Endothelial cell of umbilical vein (primary cell): ENCODE results near the gene GIPC1. TPM values are rescaled to one million over a fixed set of nuclear protein-coding genes. Genes with fewer than 3 reads are reported as not detected.

ENCODE experiments used
- BruUV-seq: library from RNA; stranded (reverse); fragments of 400-500 nt; replicated peaks from 2 replicates; lab custom pipeline; 2021; lab: Mats Ljungman, UMichigan
- CTCF ChIA-PET: fragments of 300-600, 350-600 bp; sonication (Branson Sonifier 250); formaldehyde crosslinking; loops from one replicate; lab custom pipeline; 2021; ENCODE audit warnings: antibody characterized with exemption, inconsistent platforms; lab: Charles Lee
- POLR2A ChIA-PET: fragments of 300-600, 350-600 bp; sonication (Branson Sonifier 250); formaldehyde crosslinking; loops from one replicate; lab custom pipeline; 2021; ENCODE audit warnings: antibody characterized with exemption, inconsistent platforms; lab: Charles Lee
- DNase-seq: peaks from one replicate; pipeline ENCODE4 v3.0.0-alpha.2; 2011; ENCODE audit warnings: low read depth, low spot score
- FAIRE-seq: peaks from 2 replicates; lab custom pipeline; 2011; peaks lifted over from hg19 to GRCh38; lab: Jason Lieb, UNC
- H2AFZ ChIP-seq: 2 replicates; pipeline ENCODE4 v1.6.0; 2012; ENCODE audit warnings: low read depth, low read length, control low read depth, inconsistent platforms
- H3K27ac ChIP-seq: 2 replicates; pipeline ENCODE4 v1.5.1; 2011; ENCODE audit warnings: low read depth, mild to moderate bottlenecking, control low read depth, low read length, moderate library complexity; ENCODE audit not compliant: insufficient read depth
- H3K27me3 ChIP-seq, 2 experiments: 2 replicates each; pipeline versions ENCODE4 v1.6.0 to v1.6.1; 2011; ENCODE audit warnings: low read length in 2 of 2, mixed read lengths in 1 of 2; ENCODE audit not compliant: control insufficient read depth in 2 of 2, insufficient read depth in 2 of 2
- H3K36me3 ChIP-seq, 2 experiments: 2 replicates in 1 of 2; 3 replicates in 1 of 2; pipeline ENCODE4 v1.5.1; 2011; ENCODE audit warnings: low read length in 2 of 2, mild to moderate bottlenecking in 1 of 2, moderate library complexity in 1 of 2; ENCODE audit not compliant: control insufficient read depth in 2 of 2, insufficient read depth in 2 of 2; ENCODE audit errors: extremely low read depth in 1 of 2
- H3K4me1 ChIP-seq: 3 replicates; pipeline ENCODE4 v1.5.1; 2011; ENCODE audit warnings: mild to moderate bottlenecking, low read length; ENCODE audit not compliant: control insufficient read depth, insufficient read depth; ENCODE audit errors: extremely low read depth
- H3K4me2 ChIP-seq: 2 replicates; pipeline ENCODE4 v1.6.1; 2011; ENCODE audit warnings: low read length, control low read depth, mixed read lengths; ENCODE audit not compliant: insufficient read depth
- H3K4me3 ChIP-seq, 3 experiments: fragments of 200-600 bp in 1 of 3; sonication (generic), shearing (Covaris generic) in 1 of 3; replicated peaks in 1 of 3; 2 replicates each; pipeline ENCODE4 v1.5.1; 2011 to 2016; ENCODE audit warnings: control low read depth in 3 of 3, low read length in 3 of 3, mild to moderate bottlenecking in 2 of 3, inconsistent platforms in 1 of 3, low read depth in 1 of 3, moderate library complexity in 1 of 3; ENCODE audit not compliant: insufficient read depth in 1 of 3
- H3K79me2 ChIP-seq: 2 replicates; pipeline ENCODE4 v1.6.0; 2012; ENCODE audit warnings: low read length, inconsistent platforms; ENCODE audit not compliant: control insufficient read depth, insufficient read depth
- H3K9ac ChIP-seq: replicated peaks from 2 replicates; pipeline ENCODE3; 2011; ENCODE audit warnings: low read length, control low read depth; ENCODE audit not compliant: insufficient read depth; ENCODE audit errors: extremely low read depth
- H3K9me1 ChIP-seq: replicated peaks from 3 replicates; pipeline ENCODE4 v1.6.0; 2011; ENCODE audit warnings: mild to moderate bottlenecking, low read length; ENCODE audit not compliant: control insufficient read depth, insufficient read depth; ENCODE audit errors: extremely low read depth
- H3K9me3 ChIP-seq: replicated peaks from 2 replicates; pipeline ENCODE4 v1.5.1; 2012; ENCODE audit warnings: low read length, inconsistent platforms; ENCODE audit not compliant: control insufficient read depth, insufficient read depth
- H4K20me1 ChIP-seq: replicated peaks from 2 replicates; pipeline ENCODE3; 2011; ENCODE audit warnings: mild to moderate bottlenecking, low read length; ENCODE audit not compliant: control insufficient read depth, insufficient read depth; ENCODE audit errors: extremely low read depth
- CTCF ChIP-seq, 2 donors: IDR thresholded peaks; 1 replicate in 1 of 2; 2 replicates in 1 of 2; pipeline ENCODE4 v1.5.1; 2011; ENCODE audit warnings: low read length in 2 of 2, mild to moderate bottlenecking in 2 of 2, moderate library complexity in 2 of 2, control low read depth in 1 of 2, inconsistent platforms in 1 of 2, low read depth in 1 of 2; ENCODE audit not compliant: insufficient read depth in 1 of 2; ENCODE audit errors: extremely low read depth in 1 of 2
- EZH2 ChIP-seq: IDR thresholded peaks from 2 replicates; pipeline ENCODE4 v1.6.1; 2012; ENCODE audit warnings: borderline replicate concordance, low read depth, mild to moderate bottlenecking, moderate library complexity, low read length, inconsistent platforms; ENCODE audit not compliant: severe bottlenecking
- FOS ChIP-seq: IDR thresholded peaks from 2 replicates; pipeline ENCODE4 v1.6.1; 2011; ENCODE audit warnings: mild to moderate bottlenecking, low read length, moderate library complexity, borderline replicate concordance; ENCODE audit not compliant: insufficient read depth
- GATA2 ChIP-seq: IDR thresholded peaks from 2 replicates; pipeline ENCODE4 v1.7.0; 2011; ENCODE audit warnings: low read depth, mild to moderate bottlenecking, moderate library complexity, mixed read lengths, low read length; ENCODE audit not compliant: insufficient read length, insufficient read depth
- JUN ChIP-seq: IDR thresholded peaks from 2 replicates; pipeline ENCODE4 v1.6.1; 2011; ENCODE audit warnings: borderline replicate concordance, low read depth; ENCODE audit not compliant: insufficient read length, insufficient read depth
- MYC ChIP-seq: IDR thresholded peaks from one replicate; pipeline ENCODE4 v1.6.1; 2011; ENCODE audit warnings: mild to moderate bottlenecking, low read depth, low read length
- POLR2A ChIP-seq: IDR thresholded peaks from 2 replicates; pipeline ENCODE4 v1.6.1; 2012; ENCODE audit warnings: low read depth, mild to moderate bottlenecking, control low read depth, low read length
- dilution Hi-C: fragments of 300-500 bp; cut with MboI; formaldehyde crosslinking; loops from one replicate; pipeline ENCODE4 v1.15.0; 2019; ENCODE audit warnings: low sequenced_read_pairs; ENCODE audit not compliant: extremely low pct_ligation_motif_present
- intact Hi-C: fragments of 100-400 bp; cut with micrococcal nuclease; formaldehyde crosslinking; loops from one replicate; pipeline ENCODE4 v1.10.0; 2022
- polyA plus RNA-seq, 4 experiments: library from polyadenylated mRNA; depleted of rRNA in 3 of 4; stranded (reverse) in 3 of 4; unstranded in 1 of 4; fragments of >200 nt; gene quantifications; 2 replicates each; pipeline versions ENCODE4 v1.2.1 to v1.2.3, GENCODE V29; 2011 to 2012; ENCODE audit warnings: missing spikeins in 1 of 4
- total RNA-seq: library from RNA; stranded (reverse); gene quantifications from 2 replicates; pipeline ENCODE4 v1.2.3, GENCODE V29; 2021
- TF ChIP-seq, protein P1 (sequence below): IDR thresholded peaks from 2 replicates; pipeline ENCODE4 v1.6.1; 2011; ENCODE audit not compliant: insufficient read depth, insufficient read length

Gene GIPC1
- total and polyA plus RNA-seq, 2 donors (not counting 3 experiments of a cell fraction or from before 2014, with no cell fraction given), result 108 to 141 TPM

DNA sequence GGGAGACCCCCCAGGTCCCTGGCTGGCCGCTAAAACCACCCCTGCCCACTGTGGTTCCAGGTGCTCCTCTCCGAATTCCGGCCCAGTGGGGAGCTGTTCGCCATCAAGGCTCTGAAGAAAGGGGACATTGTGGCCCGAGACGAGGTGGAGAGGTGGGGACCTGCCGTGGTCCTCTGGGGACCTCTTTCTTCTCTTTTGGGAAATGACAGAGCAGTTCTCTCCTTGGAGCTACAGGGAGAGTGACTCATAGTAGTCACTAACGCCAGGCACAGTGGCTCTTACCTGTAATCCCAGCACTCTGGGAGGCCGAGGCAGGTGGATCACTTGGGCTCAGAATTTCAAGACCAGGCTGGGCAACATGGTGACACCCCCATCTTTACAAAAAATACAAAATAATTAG, 28.1 kb downstream of the GIPC1 start:
- Histone ChIP-seq H3K27me3 (no peaks in the 10 kb centered on the region), H3K9me3 (no peaks in the 10 kb centered on the region), H3K27ac (no peak overlapping the region), H3K36me3 (peaks cover 18 to 42% of the 10 kb centered on the region in 2 experiments), H3K4me2 (no peak overlapping the region), H4K20me1 (no peaks in the 10 kb centered on the region), H3K9me1 (no peaks in the 10 kb centered on the region), H3K79me2 (no peaks in the 10 kb centered on the region), H3K4me1 (no peaks in the 10 kb centered on the region), H3K4me3 (no peak overlapping the region), H3K9ac (no peak overlapping the region), H2AFZ (no peak overlapping the region)
- no TSS peak for BruUV-seq
- DNase-seq (no peak), FAIRE-seq (no peak)
- POLR2A ChIA-PET, result no interaction called here
- CTCF ChIA-PET, result interaction anchor here (0.5 to 1.5 kb wide), 3 partner anchors 17 to 331 kb away, joined by 3 to 4 read pairs (median 3); partner anchors contain the start of gene ASF1B
- intact Hi-C loops (no loop called here), dilution Hi-C loops (no loop called here)
- TF ChIP-seq GATA2 (no peak), POLR2A (no peak), MYC (no peak), JUN (no peak), FOS (no peak), EZH2 (no peak), CTCF (IDR thresholded peaks at IDR 0.05; ENCODE audit: extremely low read depth in 1 of 2, insufficient read depth in 1 of 2, low read depth in 1 of 2, low read length in 2 of 2) (no peak)
- TF ChIP-seq, protein P1, sequence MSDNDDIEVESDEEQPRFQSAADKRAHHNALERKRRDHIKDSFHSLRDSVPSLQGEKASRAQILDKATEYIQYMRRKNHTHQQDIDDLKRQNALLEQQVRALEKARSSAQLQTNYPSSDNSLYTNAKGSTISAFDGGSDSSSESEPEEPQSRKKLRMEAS, result no peak
